Tibial nerve (tissue), 4 donors: Measurements from ENCODE around the gene SSC5D.

Experiments
- EP300 ChIP-seq, 2 donors: sonication (generic); formaldehyde crosslinking; IDR thresholded peaks; one replicate each; pipeline ENCODE4 v1.6.1; 2017; ENCODE audit warnings: antibody characterized with exemption in 2 of 2, mild to moderate bottlenecking in 1 of 2
- POLR2A ChIP-seq, 2 donors: fragments of 450-650 bp; IDR thresholded peaks; one replicate each; pipeline ENCODE4 v1.6.1; 2017; ENCODE audit warnings: antibody characterized with exemption in 2 of 2, mild to moderate bottlenecking in 2 of 2, moderate library complexity in 2 of 2
- TF ChIP-seq, protein P1 (sequence below), 5 experiments: fragments of 200-600 bp in 3 of 5; fragments of 450-650 bp in 2 of 5; sonication (generic) in 3 of 5; IDR thresholded peaks; one replicate each; pipeline ENCODE4 v1.5.1; 2016 to 2019; ENCODE audit warnings: antibody characterized with exemption in 5 of 5, mild to moderate bottlenecking in 3 of 5, moderate library complexity in 2 of 5

DNA sequence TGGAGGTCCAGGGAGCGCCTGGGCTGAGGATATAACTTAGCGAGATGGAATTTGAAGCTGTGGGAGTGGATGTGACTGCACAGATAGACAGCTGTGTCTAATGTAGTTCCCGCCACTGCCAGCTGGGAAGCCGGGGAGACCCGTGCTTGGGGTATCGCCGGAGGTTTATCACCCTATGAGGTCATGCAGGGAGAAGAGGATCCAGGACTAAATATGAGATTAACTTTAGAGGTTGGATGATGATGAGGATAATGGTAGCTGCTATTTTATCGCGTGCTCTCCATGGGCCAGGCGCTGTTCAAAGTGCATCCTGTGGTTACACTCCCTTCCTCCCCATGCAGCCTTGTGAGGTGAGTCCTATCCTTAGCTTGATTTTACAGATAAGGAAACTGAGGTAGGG, 19.9 kb downstream of the SSC5D start:
- TF ChIP-seq, protein P1, sequence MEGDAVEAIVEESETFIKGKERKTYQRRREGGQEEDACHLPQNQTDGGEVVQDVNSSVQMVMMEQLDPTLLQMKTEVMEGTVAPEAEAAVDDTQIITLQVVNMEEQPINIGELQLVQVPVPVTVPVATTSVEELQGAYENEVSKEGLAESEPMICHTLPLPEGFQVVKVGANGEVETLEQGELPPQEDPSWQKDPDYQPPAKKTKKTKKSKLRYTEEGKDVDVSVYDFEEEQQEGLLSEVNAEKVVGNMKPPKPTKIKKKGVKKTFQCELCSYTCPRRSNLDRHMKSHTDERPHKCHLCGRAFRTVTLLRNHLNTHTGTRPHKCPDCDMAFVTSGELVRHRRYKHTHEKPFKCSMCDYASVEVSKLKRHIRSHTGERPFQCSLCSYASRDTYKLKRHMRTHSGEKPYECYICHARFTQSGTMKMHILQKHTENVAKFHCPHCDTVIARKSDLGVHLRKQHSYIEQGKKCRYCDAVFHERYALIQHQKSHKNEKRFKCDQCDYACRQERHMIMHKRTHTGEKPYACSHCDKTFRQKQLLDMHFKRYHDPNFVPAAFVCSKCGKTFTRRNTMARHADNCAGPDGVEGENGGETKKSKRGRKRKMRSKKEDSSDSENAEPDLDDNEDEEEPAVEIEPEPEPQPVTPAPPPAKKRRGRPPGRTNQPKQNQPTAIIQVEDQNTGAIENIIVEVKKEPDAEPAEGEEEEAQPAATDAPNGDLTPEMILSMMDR (IDR thresholded peaks at IDR 0.05), result no peak
- TF ChIP-seq EP300 (IDR thresholded peaks at IDR 0.05) (no peak), POLR2A (IDR thresholded peaks at IDR 0.05) (no peak)
